DMS114 treated with DMSO at 0.1 percent for 48 hours (cell line): ENCODE data around the gene TFB1M.
"Not testable (repeated sequence)": the region's sequence is repeated elsewhere in the genome, so short reads cannot be mapped to it uniquely, and the experiment has no call there.

Experiments
- DNase-seq: peaks from one replicate; lab custom pipeline; 2025; ENCODE audit not compliant: unreplicated experiment; lab: John Stamatoyannopoulos, UW

The TFB1M gene

GRCh38 chr6:155244434-155244833 lies 69.8 kb downstream of the TFB1M start:
- no peak for DNase-seq

- DNase-seq, result no peak
These were observed 72.3 kb downstream of the TFB1M start for GRCh38 chr6:155241966-155242365.

- DNase-seq, result no peak
These were observed 73.2 kb downstream of the TFB1M start for GRCh38 chr6:155240905-155241600.

- no peak for DNase-seq
These were observed 76.7 kb downstream of the TFB1M start for GRCh38 chr6:155237613-155238012.

- DNase-seq, result no peak
These were observed 79.2 kb downstream of the TFB1M start for GRCh38 chr6:155235087-155235486.

GRCh38 chr6:155234687-155235086 lies 79.6 kb downstream of the TFB1M start:
- no peak for DNase-seq

- no peak for DNase-seq
These were observed 80.1 kb downstream of the TFB1M start for GRCh38 chr6:155234167-155234566.

- DNase-seq, result no peak
These were observed 81.4 kb downstream of the TFB1M start for GRCh38 chr6:155232848-155233247.

GRCh38 chr6:155230975-155231374 lies 83.3 kb downstream of the TFB1M start:
- not testable (repeated sequence) for DNase-seq

GRCh38 chr6:155228546-155229166 lies 85.6 kb downstream of the TFB1M start:
- no peak for DNase-seq

GRCh38 chr6:155227046-155227445 lies 87.2 kb downstream of the TFB1M start:
- DNase-seq, result no peak

GRCh38 chr6:155224618-155225017 lies 89.7 kb downstream of the TFB1M start:
- no peak for DNase-seq

- no peak for DNase-seq
These were observed 90.4 kb downstream of the TFB1M start for GRCh38 chr6:155223646-155224451.

- no peak for DNase-seq
These were observed 91.8 kb downstream of the TFB1M start for GRCh38 chr6:155222506-155222905.

- no peak for DNase-seq
These were observed 93.2 kb downstream of the TFB1M start for GRCh38 chr6:155221086-155221485.

GRCh38 chr6:155219858-155220301 lies 94.4 kb downstream of the TFB1M start:
- no peak for DNase-seq

- no peak for DNase-seq
These were observed 95.0 kb downstream of the TFB1M start for GRCh38 chr6:155219299-155219698.

- not testable (repeated sequence) for DNase-seq
These were observed 95.6 kb downstream of the TFB1M start for GRCh38 chr6:155218711-155219110.

GRCh38 chr6:155216312-155217046 lies 97.8 kb downstream of the TFB1M start:
- DNase-seq, result no peak

- no peak for DNase-seq
These were observed 98.4 kb downstream of the TFB1M start for GRCh38 chr6:155215906-155216305.
